ENCODE measurements around the gene SND1. TPM values are rescaled to one million over a fixed set of nuclear protein-coding genes. Genes with fewer than 3 reads are reported as not detected.
"Not testable (repeated sequence)": the region's sequence is repeated elsewhere in the genome, so short reads cannot be mapped to it uniquely, and the experiment has no call there.

Gene SND1
- total RNA-seq, 5 donors from 2014 or later (not counting 1 experiment from before 2014, with no cell fraction given), result 137 to 187 (median 154) TPM

DNA sequence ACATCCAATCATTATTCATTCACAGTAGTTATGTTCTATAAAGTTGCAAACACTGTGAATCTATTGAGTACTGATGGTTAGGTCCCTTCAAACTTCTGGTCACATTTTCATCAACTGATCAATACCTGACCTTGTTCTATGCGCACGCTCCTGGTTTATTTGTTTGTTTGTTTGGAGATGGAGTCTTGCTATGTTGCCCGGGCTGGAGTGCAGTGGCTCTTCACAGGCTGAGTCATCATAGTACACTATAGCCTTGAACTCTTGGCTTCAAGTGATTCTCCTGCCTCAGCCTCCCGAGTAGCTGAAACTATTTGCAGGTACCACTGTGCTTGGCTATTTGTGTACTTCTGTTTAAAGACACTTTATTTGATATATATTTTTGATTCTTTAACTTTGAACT, 19.3 kb downstream of the SND1 start:
- DNase-seq (no peak), ATAC-seq (replicated peaks in 1 of 4) (no peak)
- Mint-ChIP-seq H3K9me3 (no peaks in the 10 kb centered on the region), H3K4me1 (peaks cover 48 to 58% (median 50%) of the 10 kb centered on the region in 3 donors), H3K27ac (no peak overlapping the region), H3K4me3 (no peak overlapping the region), H3K27me3 (no peaks in the 10 kb centered on the region), H3K36me3 (peaks cover 45% of the 10 kb centered on the region)
- CTCF ChIA-PET, result no interaction called here
- WGBS (ENCODE audit: insufficient coverage), result 90% methylated on average over 1 of the region's 4 CpGs
- Histone ChIP-seq H3K9me3 (no peaks in the 10 kb centered on the region), H3K4me1 (ENCODE audit: control insufficient read depth in 1 of 2, extremely low read depth in 1 of 2, insufficient read depth in 2 of 2, low read length in 2 of 2) (no peaks in the 10 kb centered on the region), H3K27ac (ENCODE audit: low read length) (no peak overlapping the region), H3K4me3 (ENCODE audit: control insufficient read depth in 1 of 2, extremely low read depth in 1 of 2, low read length in 1 of 2) (no peak overlapping the region), H3K27me3 (replicated peaks in 1 of 2; ENCODE audit: control insufficient read depth in 2 of 2, extremely low read depth in 1 of 2, insufficient read depth in 2 of 2, low read length in 1 of 2) (no peaks in the 10 kb centered on the region), H3K36me3 (ENCODE audit: control insufficient read depth in 2 of 2, extremely low read depth in 1 of 2, insufficient read depth in 1 of 2, low read length in 1 of 2) (peaks cover 0 to 7% of the 10 kb centered on the region in 2 donors)
- POLR2A ChIA-PET, result no interaction called here

GRCh38 chr7:127673902-127674301, 21.9 kb downstream of the SND1 start:
- DNase-seq, result no peak
- H3K9me3 ChIP-seq, result no peaks in the 10 kb centered on the region
- no peaks in the 10 kb centered on the region for H3K27me3 ChIP-seq (replicated peaks in 1 of 2; ENCODE audit: control insufficient read depth in 2 of 2, extremely low read depth in 1 of 2, insufficient read depth in 2 of 2, low read length in 1 of 2)
- Mint-ChIP-seq H3K4me1 (peaks cover 31 to 35% (median 32%) of the 10 kb centered on the region in 3 donors), H3K27ac (no peak overlapping the region), H3K27me3 (no peaks in the 10 kb centered on the region), H3K4me3 (no peak overlapping the region), H3K36me3 (peaks cover 61% of the 10 kb centered on the region), H3K9me3 (peaks cover 0 to 3% (median 0%) of the 10 kb centered on the region in 3 donors)
- no peak overlapping the region for H3K27ac ChIP-seq (ENCODE audit: low read length)
- no peak for ATAC-seq (replicated peaks in 1 of 4)
- 100% methylated on average over 1 of the region's 3 CpGs for WGBS (ENCODE audit: insufficient coverage)
- CTCF ChIA-PET, result interaction anchor here in 1 of 2 donors (0.6 kb wide), 1 partner anchor 33 kb away, joined by 3 read pairs; no protein-coding TSS in a partner anchor
- H3K4me1 ChIP-seq (ENCODE audit: control insufficient read depth in 1 of 2, extremely low read depth in 1 of 2, insufficient read depth in 2 of 2, low read length in 2 of 2), result no peaks in the 10 kb centered on the region
- no peak overlapping the region for H3K4me3 ChIP-seq (ENCODE audit: control insufficient read depth in 1 of 2, extremely low read depth in 1 of 2, low read length in 1 of 2)
- POLR2A ChIA-PET, result no interaction called here
- peaks cover 0 to 14% of the 10 kb centered on the region in 2 donors for H3K36me3 ChIP-seq (ENCODE audit: control insufficient read depth in 2 of 2, extremely low read depth in 1 of 2, insufficient read depth in 1 of 2, low read length in 1 of 2)

- Mint-ChIP-seq H3K4me1 (peaks cover 28 to 34% (median 28%) of the 10 kb centered on the region in 3 donors), H3K27ac (no peak overlapping the region)
- CTCF ChIA-PET, result no interaction called here
Observed at GRCh38 chr7:127674361-127674760, 22.4 kb downstream of the SND1 start.

DNA sequence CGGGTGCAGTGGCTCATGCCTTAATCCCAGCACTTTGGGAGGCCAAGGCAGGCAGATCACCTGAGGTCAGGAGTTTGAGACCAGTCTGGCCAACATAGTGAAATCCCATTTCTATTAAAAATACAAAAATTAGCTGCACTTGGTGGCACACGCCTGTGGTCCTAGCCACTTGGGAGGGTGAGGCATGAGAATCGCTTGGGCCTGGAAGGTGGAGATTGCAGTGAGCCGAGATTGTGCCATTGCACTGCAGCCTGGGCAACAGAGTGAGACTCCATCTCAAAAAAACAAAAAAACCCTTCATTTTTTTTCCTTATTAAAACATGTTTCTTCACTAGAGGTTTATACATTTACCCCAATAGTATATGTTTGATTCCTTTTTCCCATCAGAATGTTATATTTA, 22.9 kb downstream of the SND1 start:
- DNase-seq; H3K27me3 Mint-ChIP-seq; H3K4me3 Mint-ChIP-seq; H3K9me3 ChIP-seq; H3K4me1 ChIP-seq (ENCODE audit: control insufficient read depth in 1 of 2, extremely low read depth in 1 of 2, insufficient read depth in 2 of 2, low read length in 2 of 2); H3K27ac Mint-ChIP-seq; H3K4me3 ChIP-seq (ENCODE audit: control insufficient read depth in 1 of 2, extremely low read depth in 1 of 2, low read length in 1 of 2); CTCF ChIA-PET; POLR2A ChIA-PET; ATAC-seq (replicated peaks in 1 of 4); H3K27ac ChIP-seq (ENCODE audit: low read length); H3K27me3 ChIP-seq (replicated peaks in 1 of 2; ENCODE audit: control insufficient read depth in 2 of 2, extremely low read depth in 1 of 2, insufficient read depth in 2 of 2, low read length in 1 of 2): not testable (repeated sequence)
- H3K9me3 Mint-ChIP-seq, result peaks cover 6 to 12% (median 8%) of the 10 kb centered on the region in 3 donors
- no CpG with 5 or more reads among the region's 4 CpGs for whole genome bisulfite sequencing (ENCODE audit: insufficient coverage)
- H3K36me3 ChIP-seq (ENCODE audit: control insufficient read depth in 2 of 2, extremely low read depth in 1 of 2, insufficient read depth in 1 of 2, low read length in 1 of 2), result peaks cover 0 to 14% of the 10 kb centered on the region in 2 donors
- H3K36me3 Mint-ChIP-seq, result peaks cover 64% of the 10 kb centered on the region
- peaks cover 24 to 32% (median 24%) of the 10 kb centered on the region in 3 donors for H3K4me1 Mint-ChIP-seq

More at GRCh38 chr7:127674361-127674760, 22.4 kb downstream of the SND1 start:
- POLR2A ChIA-PET, result no interaction called here
- Mint-ChIP-seq H3K36me3 (peaks cover 62% of the 10 kb centered on the region), H3K4me3 (no peak overlapping the region), H3K27me3 (no peaks in the 10 kb centered on the region), H3K9me3 (peaks cover 0 to 6% (median 2%) of the 10 kb centered on the region in 3 donors)
- Histone ChIP-seq H3K4me3 (ENCODE audit: control insufficient read depth in 1 of 2, extremely low read depth in 1 of 2, low read length in 1 of 2) (no peak overlapping the region), H3K27me3 (replicated peaks in 1 of 2; ENCODE audit: control insufficient read depth in 2 of 2, extremely low read depth in 1 of 2, insufficient read depth in 2 of 2, low read length in 1 of 2) (no peaks in the 10 kb centered on the region), H3K36me3 (ENCODE audit: control insufficient read depth in 2 of 2, extremely low read depth in 1 of 2, insufficient read depth in 1 of 2, low read length in 1 of 2) (peaks cover 0 to 14% of the 10 kb centered on the region in 2 donors), H3K9me3 (no peaks in the 10 kb centered on the region), H3K27ac (ENCODE audit: low read length) (no peak overlapping the region), H3K4me1 (ENCODE audit: control insufficient read depth in 1 of 2, extremely low read depth in 1 of 2, insufficient read depth in 2 of 2, low read length in 2 of 2) (no peaks in the 10 kb centered on the region)
- no peak for DNase-seq
- no CpG with 5 or more reads among the region's 1 CpG for WGBS (ENCODE audit: insufficient coverage)
- no peak for ATAC-seq (replicated peaks in 1 of 4)

DNA sequence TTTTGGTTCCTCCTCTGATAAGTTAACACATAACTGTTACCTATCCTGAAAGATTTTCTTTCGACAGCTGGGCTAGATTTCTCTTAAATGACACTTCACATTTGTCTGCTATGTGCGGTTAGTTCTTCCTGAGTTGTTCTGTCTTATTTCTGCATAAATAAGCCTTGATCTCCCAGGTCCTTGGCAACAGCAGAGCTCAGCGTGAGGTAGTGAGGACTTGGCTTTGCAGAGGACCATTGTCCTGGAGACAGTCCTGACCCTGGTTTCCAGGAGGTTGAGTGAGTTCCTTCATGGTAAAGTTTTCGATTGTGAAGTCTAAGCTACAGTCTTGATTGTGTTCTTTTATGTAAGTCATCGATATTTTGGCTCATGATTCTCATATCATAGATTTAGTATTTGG, 23.7 kb downstream of the SND1 start:
- no peak overlapping the region for H3K27ac Mint-ChIP-seq

GRCh38 chr7:127677433-127678230, 25.6 kb downstream of the SND1 start:
- peaks cover 0 to 14% of the 10 kb centered on the region in 2 donors for H3K36me3 ChIP-seq (ENCODE audit: control insufficient read depth in 2 of 2, extremely low read depth in 1 of 2, insufficient read depth in 1 of 2, low read length in 1 of 2)
- ATAC-seq (replicated peaks in 1 of 4) (no peak), DNase-seq (no peak)
- H3K4me3 ChIP-seq (ENCODE audit: control insufficient read depth in 1 of 2, extremely low read depth in 1 of 2, low read length in 1 of 2), result no peak overlapping the region
- no peak overlapping the region for H3K4me3 Mint-ChIP-seq
- no peaks in the 10 kb centered on the region for H3K27me3 ChIP-seq (replicated peaks in 1 of 2; ENCODE audit: control insufficient read depth in 2 of 2, extremely low read depth in 1 of 2, insufficient read depth in 2 of 2, low read length in 1 of 2)
- no peaks in the 10 kb centered on the region for H3K9me3 ChIP-seq
- H3K4me1 Mint-ChIP-seq, result peaks cover 24 to 39% (median 37%) of the 10 kb centered on the region in 3 donors
- ChIA-PET CTCF (no interaction called here), POLR2A (interaction anchor here in 1 of 2 donors (0.5 kb wide), 1 partner anchor 580 kb away, joined by 5 read pairs; no protein-coding TSS in a partner anchor)
- H3K27ac ChIP-seq (ENCODE audit: low read length), result no peak overlapping the region
- 97% methylated on average over 6 of the region's 8 CpGs for whole genome bisulfite sequencing (ENCODE audit: insufficient coverage)
- H3K36me3 Mint-ChIP-seq, result peaks cover 65% of the 10 kb centered on the region
- no peak overlapping the region for H3K27ac Mint-ChIP-seq
- no peaks in the 10 kb centered on the region for H3K27me3 Mint-ChIP-seq
- H3K4me1 ChIP-seq (ENCODE audit: control insufficient read depth in 1 of 2, extremely low read depth in 1 of 2, insufficient read depth in 2 of 2, low read length in 2 of 2), result no peaks in the 10 kb centered on the region
- H3K9me3 Mint-ChIP-seq, result peaks cover 6 to 21% (median 13%) of the 10 kb centered on the region in 3 donors

More for the DNA sequence above, 23.7 kb downstream of the SND1 start:
- Mint-ChIP-seq H3K4me1 (peaks cover 24 to 32% (median 27%) of the 10 kb centered on the region in 3 donors), H3K4me3 (no peak overlapping the region), H3K36me3 (peaks cover 67% of the 10 kb centered on the region), H3K9me3 (peaks cover 6 to 18% (median 13%) of the 10 kb centered on the region in 3 donors), H3K27me3 (no peaks in the 10 kb centered on the region)
- CTCF ChIA-PET, result no interaction called here
- peaks cover 0 to 14% of the 10 kb centered on the region in 2 donors for H3K36me3 ChIP-seq (ENCODE audit: control insufficient read depth in 2 of 2, extremely low read depth in 1 of 2, insufficient read depth in 1 of 2, low read length in 1 of 2)
- no peak overlapping the region for H3K27ac ChIP-seq (ENCODE audit: low read length)
- WGBS (ENCODE audit: insufficient coverage), result 100% methylated on average over 3 of the region's 5 CpGs
- H3K4me1 ChIP-seq (ENCODE audit: control insufficient read depth in 1 of 2, extremely low read depth in 1 of 2, insufficient read depth in 2 of 2, low read length in 2 of 2), result no peaks in the 10 kb centered on the region
- no peak overlapping the region for H3K4me3 ChIP-seq (ENCODE audit: control insufficient read depth in 1 of 2, extremely low read depth in 1 of 2, low read length in 1 of 2)
- no peaks in the 10 kb centered on the region for H3K9me3 ChIP-seq
- POLR2A ChIA-PET, result interaction anchor here in 1 of 2 donors (0.5 kb wide), 1 partner anchor 386 kb away, joined by 3 read pairs; no protein-coding TSS in a partner anchor
- ATAC-seq (replicated peaks in 1 of 4) (no peak), DNase-seq (no peak)
- H3K27me3 ChIP-seq (replicated peaks in 1 of 2; ENCODE audit: control insufficient read depth in 2 of 2, extremely low read depth in 1 of 2, insufficient read depth in 2 of 2, low read length in 1 of 2), result no peaks in the 10 kb centered on the region

All from T-cell (primary cell).